HG02588 (cell line): ENCODE measurements around the gene AMIGO3.
"Not testable (repeated sequence)": the region's sequence is repeated elsewhere in the genome, so short reads cannot be mapped to it uniquely, and the experiment has no call there.

Source experiments
- ATAC-seq: cut with Tn5 transposase; IDR thresholded peaks from one replicate; pipeline ENCODE4 v1.9.1; 2021; ENCODE audit warnings: mild to moderate bottlenecking, moderate library complexity; ENCODE audit not compliant: unreplicated experiment

The AMIGO3 gene

DNA sequence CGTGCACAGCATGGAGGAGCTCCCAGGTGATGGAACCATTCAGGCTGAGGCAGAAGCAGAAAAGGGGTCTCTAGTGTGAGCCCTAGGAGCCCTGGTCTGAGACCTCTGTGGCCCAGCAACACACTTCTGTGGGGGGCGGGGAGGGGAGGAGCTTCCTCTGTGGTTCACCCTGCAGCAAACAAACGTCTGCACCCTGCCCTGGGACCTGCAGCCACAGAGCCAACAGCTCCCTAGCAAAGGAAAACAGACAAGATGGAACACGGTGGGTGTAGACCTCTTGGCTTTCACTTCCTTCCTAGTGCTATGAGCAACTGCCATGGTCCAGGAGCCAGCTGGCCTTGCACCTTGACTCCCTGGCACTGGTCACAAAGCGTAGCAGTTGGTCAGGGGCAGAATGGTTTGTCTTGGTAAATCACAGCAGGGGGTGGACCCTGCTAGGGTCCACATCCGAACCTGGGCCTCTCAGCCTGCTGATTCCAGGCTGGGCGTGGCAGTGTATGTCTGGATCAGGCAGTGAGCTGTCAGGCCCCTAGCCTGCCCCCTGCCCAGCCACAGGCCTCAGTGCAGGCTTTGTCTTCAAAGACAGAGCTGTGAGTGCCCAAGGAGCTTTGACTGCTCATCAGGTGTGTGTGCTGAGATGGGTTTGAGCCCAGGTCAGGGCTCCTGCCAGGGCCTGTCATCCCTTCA lies 6.7 kb downstream of the AMIGO3 start:
- no peak for ATAC-seq

DNA sequence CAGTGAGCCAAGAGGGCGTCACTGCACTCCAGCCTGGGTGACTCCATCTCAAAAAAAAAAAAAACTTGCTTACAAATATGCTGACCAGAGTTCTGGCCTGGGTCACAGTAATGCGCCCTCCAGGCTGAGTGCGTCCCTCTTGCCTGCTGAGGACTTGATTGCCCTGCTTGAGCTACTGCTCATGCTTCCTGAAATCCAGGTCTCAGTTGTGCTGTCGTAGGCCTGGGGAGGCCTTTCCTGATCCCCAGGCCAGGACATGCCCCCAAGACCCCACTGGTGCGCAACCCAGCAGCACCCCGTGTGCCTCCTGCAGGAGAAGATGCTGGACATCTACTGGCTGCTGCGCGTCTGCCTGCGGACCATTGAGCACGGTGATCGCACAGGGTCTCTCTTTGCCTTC lies 7.3 kb downstream of the AMIGO3 start:
- no peak for ATAC-seq

DNA sequence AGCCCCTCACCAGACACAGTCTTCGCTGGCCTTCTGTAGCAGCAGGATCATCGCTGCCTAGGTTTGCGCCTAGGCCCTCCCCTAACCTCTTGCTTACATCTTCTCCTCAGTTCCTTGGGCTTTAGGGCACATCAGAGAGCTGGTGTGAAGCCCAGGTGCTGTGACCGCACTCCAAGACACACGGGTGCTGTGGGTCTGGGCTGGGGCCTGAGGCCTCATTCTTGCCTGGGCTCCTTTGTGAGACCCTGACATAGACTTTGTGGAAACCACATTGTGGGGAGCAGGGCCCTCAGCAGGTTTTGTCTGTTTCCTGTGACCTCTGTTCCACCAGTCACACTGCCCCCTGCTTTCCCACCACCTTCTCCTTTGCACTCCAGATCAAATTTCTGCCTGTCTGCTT lies 8.0 kb downstream of the AMIGO3 start:
- ATAC-seq: no peak

DNA sequence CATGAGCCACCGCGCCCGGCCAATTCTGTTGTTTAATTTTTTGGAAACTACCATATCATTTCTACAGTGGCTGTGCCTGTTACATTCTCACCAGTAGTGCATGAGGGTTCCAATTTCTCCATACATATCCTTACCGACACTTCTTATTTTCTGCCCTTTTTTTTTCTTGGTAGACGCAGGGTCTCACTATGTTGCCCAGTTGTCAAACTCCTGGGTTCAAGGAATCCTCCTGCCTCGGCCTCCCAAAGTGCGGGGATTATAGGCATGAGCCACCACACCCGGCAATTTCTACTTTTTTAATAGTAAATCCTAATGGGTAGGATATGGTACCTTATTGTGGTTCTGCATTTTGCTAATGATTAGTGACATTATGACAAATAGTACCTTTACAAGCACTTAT lies 9.6 kb downstream of the AMIGO3 start:
- ATAC-seq: no peak

DNA sequence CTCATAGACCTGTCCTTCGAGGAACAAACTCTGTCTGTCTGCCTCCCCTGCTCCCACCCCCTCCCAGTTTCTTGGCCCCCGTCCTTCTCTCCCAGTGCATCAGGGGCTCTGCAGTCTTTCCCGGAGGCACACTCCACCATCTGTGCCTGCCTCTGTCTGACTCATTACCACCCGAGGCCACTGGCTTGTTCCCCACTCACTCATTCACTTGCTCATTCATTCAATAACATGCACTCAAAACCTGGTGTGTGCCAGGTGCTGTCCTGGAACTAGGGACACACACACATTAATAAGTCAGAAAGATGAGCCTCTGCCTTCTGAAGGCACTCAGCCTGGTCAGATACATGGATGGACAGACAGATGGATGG lies 12.4 kb downstream of the AMIGO3 start:
- ATAC-seq: no peak

DNA sequence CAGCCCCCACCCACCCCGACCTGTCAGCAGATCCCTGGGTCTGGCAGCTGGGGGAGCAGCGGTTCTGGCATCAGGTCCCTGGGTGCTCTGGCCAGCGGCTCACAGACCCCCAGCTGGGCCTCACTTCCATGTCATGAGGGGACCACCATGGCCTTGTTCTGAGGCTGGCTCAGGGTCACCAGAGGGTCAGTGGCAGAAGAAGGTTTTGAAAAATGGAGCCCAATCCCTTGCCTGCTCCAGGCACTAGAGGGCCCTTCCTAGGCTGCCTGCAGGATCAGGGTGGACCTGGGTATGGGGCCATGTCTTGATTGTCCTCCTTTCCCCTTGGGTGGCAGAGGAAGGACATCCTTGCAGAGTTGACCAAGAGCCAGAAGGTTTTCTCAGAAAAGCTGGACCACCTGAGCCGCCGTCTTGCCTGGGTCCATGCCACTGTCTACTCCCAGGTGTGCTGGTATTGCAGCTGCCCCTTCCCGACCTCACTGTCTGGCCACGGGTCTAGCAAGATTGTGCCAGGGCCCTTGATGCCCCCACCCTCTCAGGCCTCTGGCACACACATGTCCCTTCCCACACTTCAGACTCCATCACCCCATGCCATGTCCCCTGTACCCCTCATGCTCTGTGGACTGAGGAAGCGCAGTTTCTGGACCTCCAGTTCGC lies 12.9 kb downstream of the AMIGO3 start:
- ATAC-seq: no peak

DNA sequence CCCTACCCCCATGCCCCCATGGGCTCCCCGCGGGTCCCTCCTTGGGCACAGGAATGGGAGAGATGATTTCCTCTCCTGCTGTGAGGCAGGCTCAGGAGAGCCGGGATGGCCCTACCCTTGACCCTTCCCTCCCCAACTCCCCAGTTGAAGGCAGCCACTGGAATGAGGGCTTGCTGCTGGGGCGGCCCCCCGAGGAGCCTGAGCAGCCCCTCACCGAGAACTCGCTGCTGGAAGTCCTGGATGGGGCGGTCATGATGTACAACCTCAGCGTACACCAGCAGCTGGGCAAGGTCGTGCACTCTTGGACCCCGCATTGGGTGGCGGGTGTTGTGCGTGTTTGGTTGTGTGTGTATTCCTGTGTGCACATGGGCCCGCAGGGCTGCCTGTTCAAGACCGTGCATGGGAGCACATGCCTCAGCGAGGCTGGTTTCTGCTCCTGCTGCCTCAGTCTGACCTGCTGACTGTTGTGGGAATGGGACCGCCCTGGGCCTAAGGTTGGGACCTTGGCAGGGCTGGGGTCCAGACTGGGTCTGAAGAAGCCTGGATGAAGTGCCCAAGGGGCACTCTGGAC lies 14.0 kb downstream of the AMIGO3 start:
- no peak for ATAC-seq

DNA sequence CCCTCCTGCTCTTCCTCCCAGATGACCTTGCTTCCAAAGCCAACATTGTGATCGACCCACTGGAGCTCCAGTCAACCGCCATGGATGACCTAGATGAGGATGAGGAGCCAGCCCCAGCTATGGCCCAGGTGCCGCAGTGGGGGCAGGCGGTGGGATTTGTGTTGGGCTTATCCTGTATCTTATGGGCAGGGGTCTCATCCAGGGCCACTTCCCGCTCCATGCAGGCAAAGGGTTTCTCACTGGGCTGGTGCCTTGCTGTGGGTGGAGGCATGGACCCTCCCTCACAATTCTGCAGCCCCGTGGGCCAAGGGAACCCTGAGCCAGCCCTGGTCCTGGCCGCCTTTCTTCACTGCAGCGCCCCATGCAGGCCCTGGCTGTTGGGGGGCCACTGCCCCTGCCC lies 14.9 kb downstream of the AMIGO3 start:
- ATAC-seq: no peak

DNA sequence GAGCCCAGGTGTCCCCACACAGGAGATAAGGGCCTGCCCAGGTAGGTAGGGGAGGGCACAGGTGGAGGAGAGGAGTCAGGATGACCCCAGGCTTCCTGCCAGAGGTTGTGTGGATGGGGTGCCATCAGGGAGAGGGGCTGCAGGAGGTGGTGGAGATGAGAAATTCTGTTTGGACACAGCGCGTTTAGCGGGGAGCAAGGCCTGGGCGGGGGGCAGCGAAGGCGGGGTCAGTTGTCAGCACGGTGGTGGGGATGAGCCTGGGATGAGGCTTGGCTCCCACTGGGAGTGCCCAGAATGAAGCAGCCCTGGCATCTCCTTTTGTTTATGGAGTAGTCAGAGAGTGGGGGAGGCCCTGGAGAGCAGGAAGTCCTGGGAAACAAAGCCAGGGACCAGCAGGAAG lies 15.5 kb downstream of the AMIGO3 start:
- no peak for ATAC-seq

DNA sequence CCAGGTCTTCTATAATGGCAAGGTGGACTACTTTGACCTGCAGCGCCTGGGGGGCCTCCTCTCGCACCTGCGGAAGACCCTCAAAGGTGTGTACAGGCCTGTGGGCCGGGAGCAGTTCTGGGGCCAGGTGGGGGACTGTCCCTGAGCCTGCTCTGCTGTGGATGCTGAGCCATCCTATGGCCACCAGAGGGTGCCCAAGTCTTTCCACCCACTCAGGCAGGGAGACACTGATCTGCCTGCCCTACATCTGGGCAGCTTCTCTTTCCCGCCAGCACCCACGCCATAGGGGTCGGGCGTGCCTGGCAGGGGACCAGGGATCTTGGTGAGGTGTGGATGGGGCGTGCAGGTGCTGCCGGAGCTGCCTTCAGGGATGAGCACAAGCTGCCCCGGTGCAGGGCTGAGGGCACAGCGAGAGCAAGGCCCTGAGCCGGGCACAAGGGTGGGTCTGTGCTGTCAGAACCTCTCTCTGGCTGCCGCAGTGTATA lies 16.0 kb downstream of the AMIGO3 start:
- peak; percentile 68 for ATAC-seq

DNA sequence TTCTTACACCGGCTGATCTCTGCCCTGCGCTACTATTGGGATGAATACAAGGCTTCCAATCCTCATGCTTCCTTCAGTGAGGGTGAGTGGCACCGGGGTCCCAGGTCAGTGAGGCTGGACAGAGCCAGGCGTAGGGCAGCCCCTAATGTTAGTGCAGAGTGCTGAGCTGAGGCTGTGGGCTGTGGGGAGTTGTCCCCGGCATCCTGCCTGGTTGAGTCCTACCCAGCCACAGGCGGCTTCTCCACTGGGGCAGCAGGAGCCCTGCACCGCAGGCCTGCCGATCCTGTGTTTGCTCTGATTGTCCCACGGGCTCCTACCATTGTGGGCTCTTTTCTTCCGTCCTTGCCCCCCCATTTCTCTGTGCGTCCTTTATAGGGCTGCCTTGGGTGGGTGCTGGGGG lies 16.8 kb downstream of the AMIGO3 start:
- no peak for ATAC-seq

DNA sequence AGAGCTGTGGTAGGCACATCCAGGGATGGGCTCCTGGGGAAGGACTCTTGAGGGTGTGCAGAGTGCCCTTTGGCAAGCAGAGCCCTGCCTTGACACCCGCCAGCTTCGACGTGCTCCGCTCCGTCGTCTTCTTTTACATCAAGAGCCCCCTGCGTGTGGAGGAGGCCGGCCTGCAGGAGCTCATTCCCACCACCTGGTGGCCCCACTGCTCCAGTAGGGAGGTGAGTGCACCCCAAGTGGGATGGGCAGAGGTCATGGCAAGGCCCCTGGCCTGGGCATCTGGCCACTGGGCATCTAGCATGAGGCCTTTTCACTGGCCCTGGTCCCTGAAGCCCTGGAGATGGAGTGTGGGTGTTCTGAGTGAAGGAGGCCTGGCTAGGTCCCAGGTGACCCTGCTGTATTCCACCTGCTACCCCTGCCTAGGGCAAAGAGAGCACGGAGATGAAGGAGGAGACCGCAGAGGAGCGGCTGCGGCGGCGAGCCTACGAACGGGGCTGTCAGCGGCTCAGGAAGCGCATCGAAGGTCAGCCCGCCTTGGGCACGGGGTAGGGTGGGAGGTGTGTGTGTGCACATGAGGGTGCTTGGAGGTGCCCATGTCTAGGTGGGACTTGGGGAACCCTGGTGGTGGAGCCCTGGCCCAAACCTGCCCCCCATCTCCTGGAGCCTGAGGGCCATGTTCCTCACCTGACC lies 18.0 kb downstream of the AMIGO3 start:
- no peak for ATAC-seq

DNA sequence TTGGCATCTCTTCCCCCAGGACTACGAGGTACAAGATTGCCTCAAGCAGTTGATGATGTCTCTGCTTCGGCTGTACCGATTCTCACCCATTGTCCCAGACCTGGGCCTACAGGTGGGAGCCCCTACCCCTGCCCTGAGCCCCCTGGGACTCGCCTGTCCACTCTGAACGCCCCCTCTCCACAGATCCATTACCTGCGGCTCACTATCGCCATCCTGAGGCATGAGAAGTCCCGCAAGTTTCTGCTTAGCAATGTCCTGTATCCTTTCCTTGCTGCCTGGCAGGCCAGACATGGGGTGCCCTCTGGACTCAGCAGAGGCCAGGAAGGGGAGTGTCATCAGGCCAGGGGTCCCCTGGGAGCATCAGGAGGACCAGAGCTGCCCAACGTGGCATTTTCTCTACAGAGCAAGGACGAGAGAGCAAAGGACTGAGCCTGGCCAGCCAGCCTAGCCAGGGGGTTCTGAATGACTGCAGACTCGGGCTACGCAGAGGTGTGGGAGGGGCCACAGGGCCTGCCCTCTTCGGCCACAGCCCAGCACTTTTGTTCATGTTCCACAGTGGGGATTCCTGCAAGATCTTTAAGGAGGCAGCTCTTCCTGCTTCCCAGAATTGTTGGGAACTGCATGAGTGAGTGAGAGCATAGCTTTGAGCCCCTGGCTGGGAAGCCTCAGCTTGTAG lies 18.9 kb downstream of the AMIGO3 start:
- ATAC-seq: no peak

DNA sequence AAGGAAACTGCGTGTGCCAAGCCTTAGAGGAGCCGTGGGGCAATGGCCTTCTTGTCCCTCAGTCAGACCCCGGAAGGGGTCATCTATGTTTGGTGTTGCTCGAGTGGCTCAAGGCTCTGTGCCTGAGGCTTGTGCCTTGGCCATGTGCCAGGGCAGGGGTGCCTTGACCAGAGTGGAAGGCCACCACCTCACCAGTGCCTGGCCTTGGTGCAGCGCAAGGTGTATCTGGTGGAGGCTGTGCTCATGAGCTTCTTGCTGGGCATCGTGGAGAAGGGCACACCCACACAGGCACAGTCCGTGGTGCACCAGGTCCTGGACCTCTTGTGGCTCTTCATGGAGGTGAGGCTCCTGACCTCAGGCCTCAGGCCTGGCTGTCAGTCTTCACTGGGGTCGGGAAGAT lies 19.5 kb downstream of the AMIGO3 start:
- ATAC-seq: no peak

DNA sequence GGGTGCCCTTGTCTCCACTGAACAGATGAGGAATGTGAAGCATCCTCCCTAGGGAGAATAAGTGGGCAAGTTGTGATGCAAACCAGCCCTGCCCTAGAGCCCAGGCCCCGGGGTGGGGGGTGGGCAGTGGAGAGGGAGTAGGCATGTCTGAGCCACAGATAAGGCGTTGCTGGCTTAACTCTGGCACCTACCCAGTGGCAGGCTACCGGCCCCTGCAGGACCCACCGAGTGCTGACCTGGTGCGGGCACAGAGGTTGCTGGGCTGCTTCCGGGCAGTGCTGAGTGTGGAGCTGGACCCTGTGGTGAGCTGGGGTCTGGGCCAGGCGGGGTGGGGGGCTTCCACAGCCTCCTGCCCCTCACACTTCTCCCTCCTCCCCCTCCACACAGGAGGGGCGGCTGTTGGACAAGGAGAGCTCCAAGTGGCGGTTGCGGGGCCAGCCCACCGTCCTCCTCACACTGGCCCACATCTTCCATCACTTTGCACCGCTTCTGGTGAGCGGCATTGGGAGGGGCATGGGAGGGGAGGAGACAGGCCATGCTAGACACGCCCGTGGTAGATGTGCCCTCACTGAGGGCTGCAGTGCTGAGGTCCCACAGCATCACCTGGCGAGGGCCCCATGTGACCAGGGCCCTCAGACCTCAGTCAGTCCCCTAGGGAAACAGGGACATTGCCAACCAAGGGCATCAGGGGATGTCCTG lies 20.1 kb downstream of the AMIGO3 start:
- no peak for ATAC-seq

DNA sequence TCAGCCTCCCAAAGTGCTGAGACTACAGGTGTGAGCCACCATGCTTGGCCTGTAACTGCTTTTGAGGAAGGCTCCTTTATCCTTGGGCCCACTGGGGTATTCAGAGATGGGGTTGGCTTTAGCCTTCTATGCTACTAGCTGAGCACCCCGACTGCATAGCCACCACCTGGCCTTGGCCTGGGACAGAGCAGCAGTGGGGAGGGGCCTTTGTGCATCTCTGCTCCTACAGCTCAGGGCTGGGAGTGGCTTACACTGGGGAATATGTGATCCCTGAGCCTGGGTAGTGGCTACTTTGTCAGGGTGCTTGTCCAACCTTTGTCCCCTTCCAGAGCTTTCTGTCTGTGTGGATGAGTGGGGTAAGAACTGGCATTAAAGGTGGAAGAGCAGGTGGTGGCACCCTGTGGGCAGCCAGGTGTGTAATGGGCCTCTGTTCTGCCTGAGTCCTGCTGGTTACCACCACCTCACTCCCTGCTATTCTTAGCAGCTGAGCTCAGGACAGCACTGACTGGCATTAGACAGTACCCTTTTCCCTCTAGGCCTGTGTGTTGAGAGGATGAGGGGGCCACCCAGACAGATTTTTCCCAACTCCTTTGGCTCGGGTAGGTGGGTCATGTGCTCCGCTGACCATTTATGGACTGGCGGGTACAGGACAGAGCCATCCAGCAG lies 24.0 kb downstream of the AMIGO3 start:
- ATAC-seq: not testable (repeated sequence)

DNA sequence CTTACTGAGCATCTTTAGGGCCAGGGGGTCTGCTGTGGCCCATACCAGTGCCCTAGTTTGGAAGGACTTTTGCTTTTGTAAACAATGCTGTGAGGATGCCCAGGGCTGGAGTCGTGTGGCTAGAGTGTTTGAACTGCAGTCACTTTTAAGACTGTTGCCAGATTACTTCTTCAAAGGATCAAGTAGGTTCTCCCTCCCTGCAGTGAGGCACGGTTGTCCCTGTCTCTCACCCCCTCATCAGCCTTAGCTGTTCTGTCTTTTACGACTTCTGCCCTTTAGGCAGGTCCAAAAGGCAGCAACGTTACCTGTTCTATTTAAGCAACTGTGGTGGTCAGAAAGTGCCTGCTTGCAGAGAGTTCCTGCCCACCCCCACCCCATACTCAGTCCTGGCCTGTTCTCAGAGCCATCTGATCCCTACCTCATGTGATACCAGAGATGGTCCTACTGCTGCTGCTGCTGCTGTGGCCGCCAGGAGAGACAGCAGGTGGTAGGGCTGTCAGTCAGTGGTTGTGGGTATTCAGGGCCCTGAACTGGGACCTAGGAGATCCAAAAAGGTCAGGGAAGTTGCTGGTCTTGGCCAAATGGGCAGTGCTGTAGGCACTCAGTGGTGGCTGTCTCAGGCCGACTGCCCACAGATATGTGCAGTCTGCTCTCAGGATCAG lies 24.9 kb downstream of the AMIGO3 start:
- not testable (repeated sequence) for ATAC-seq

DNA sequence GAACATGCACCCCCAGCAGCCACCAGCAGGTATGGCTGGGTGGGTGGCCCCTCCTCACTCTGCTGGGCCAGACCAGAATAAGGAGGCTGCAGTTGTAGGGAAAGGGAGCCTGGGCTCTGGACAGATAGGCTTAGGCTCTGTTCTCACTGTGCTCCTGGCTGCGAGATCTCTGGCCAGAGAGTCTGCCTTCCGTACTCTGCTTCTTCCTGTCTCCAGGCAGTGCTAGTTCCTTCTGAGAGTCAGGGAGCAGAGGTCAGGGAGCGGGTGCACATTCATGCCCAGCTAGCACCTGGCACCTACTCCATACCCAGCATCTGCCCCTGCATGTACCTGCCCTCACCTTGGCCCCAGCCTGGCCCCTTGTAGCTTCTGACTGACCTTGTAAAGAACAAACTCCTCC lies 28.0 kb downstream of the AMIGO3 start:
- not testable (repeated sequence) for ATAC-seq

DNA sequence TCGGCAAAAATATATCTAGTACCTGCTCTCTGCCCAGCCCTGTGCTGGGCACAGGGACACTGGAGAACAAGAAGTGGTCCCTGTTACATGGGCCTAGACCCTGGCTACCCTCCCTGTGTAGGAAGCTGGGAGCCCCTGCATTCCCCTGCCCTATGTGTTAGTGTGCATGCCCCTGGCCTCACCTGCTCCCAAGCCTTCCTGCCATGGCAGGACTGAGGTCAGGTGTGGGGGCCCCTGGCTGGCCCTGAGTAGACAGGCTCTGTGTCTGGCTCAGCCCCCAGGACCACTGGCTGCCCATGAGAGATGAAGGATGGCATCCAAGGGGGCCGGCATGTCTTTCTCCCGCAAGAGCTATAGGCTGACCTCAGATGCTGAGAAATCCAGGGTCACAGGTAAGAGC lies 28.6 kb downstream of the AMIGO3 start:
- not testable (repeated sequence) for ATAC-seq
